Smooth muscle cell (in vitro differentiated cells): ENCODE results near the gene PLPP4. TPM values are rescaled to one million over a fixed set of nuclear protein-coding genes. Genes with fewer than 3 reads are reported as not detected.

Experiments
- DNase-seq: peaks from one replicate; lab custom pipeline; 2025; ENCODE audit not compliant: unreplicated experiment; lab: John Stamatoyannopoulos, UW
- H2AFZ ChIP-seq: fragments of 200-600 bp; sonication (generic); 2 replicates; pipeline ENCODE4 v1.6.0; 2016; ENCODE audit warnings: antibody characterized with exemption, low read depth, mild to moderate bottlenecking
- H3F3A ChIP-seq: fragments of 200-600 bp; sonication (generic); 2 replicates; pipeline ENCODE4 v1.6.0; 2017; ENCODE audit warnings: antibody characterized with exemption, low read depth
- H3K27ac ChIP-seq: fragments of 200-600 bp; sonication (generic); 2 replicates; pipeline ENCODE4 v1.5.1; 2016; ENCODE audit warnings: low read depth, mild to moderate bottlenecking
- H3K27me3 ChIP-seq: fragments of 200-600 bp; sonication (generic); 2 replicates; pipeline ENCODE4 v1.6.1; 2016; ENCODE audit warnings: low read depth, mild to moderate bottlenecking
- H3K36me3 ChIP-seq: fragments of 200-600 bp; sonication (generic); 2 replicates; pipeline ENCODE4 v1.5.1; 2016; ENCODE audit warnings: low read depth
- H3K4me1 ChIP-seq: fragments of 200-600 bp; sonication (generic); 2 replicates; pipeline ENCODE4 v1.5.1; 2016; ENCODE audit warnings: low read depth
- H3K4me2 ChIP-seq: fragments of 200-600 bp; sonication (generic); 2 replicates; pipeline ENCODE4 v1.6.0; 2016; ENCODE audit warnings: mild to moderate bottlenecking
- H3K4me3 ChIP-seq: fragments of 200-600 bp; sonication (generic); 2 replicates; pipeline ENCODE4 v1.5.1; 2016; ENCODE audit warnings: mild to moderate bottlenecking
- H3K79me2 ChIP-seq: fragments of 200-600 bp; sonication (generic); 2 replicates; pipeline ENCODE4 v1.6.0; 2016; ENCODE audit warnings: low read depth, mild to moderate bottlenecking
- H3K9ac ChIP-seq: fragments of 200-600 bp; sonication (generic); 2 replicates; pipeline ENCODE4 v1.6.0; 2016; ENCODE audit warnings: low read depth
- H3K9me3 ChIP-seq: fragments of 200-600 bp; sonication (generic); replicated peaks from 2 replicates; pipeline ENCODE4 v1.5.1; 2016; ENCODE audit warnings: low read depth
- H4K20me1 ChIP-seq: fragments of 200-600 bp; sonication (generic); 2 replicates; pipeline ENCODE4 v1.6.0; 2016; ENCODE audit warnings: low read depth
- WGBS: methylation state at CpG from one replicate; pipeline ENCODE4 v1.1.7; 2016; ENCODE audit warnings: low lambda C conversion rate; 5-methylcytosine and 5-hydroxymethylcytosine counted together
- polyA plus RNA-seq: library from polyadenylated mRNA; unstranded; fragments of >200 nt; fragmentation: Nextera tagmentation; extraction: Ambion mirVana; gene quantifications from 2 replicates; pipeline ENCODE4 v1.2.1, GENCODE V29; 2016
- total RNA-seq: library from RNA; depleted of rRNA; stranded (reverse); fragments of >200 nt; gene quantifications from 2 replicates; pipeline ENCODE4 v1.2.3, GENCODE V29; 2014
- TF ChIP-seq, protein P1 (sequence below): fragments of 200-600 bp; sonication (generic); IDR thresholded peaks from 2 replicates; pipeline ENCODE4 v1.5.1; 2017; ENCODE audit warnings: borderline replicate concordance, mild to moderate bottlenecking, antibody characterized with exemption; ENCODE audit not compliant: insufficient read depth, poor library complexity, severe bottlenecking

The PLPP4 gene
- total and polyA plus RNA-seq, 2 experiments from 2014 or later: 27.2 to 33.5 TPM

DNA sequence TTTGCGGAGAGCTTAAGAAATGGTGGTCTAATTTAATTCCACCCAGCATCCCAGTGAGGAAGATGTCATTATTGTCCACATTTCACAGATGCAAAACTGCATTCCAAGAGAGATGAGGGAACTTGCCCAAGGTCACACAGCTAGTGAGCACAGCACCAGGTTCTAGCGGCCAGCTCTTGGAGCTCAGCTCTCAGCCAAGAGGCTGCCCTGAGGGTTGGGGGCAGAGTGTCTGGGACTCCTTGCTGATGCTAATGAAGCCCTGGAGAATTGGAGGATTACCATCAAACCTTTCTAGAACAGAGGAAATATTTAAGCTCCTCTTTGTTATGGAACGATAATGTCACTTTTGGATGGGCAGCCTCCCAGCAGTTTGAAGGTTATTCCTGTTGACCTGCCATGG is 48.0 kb downstream of the PLPP4 start:
- no peaks in the 10 kb centered on the region for H3K79me2 ChIP-seq
- H3K4me3 ChIP-seq: no peak overlapping the region
- H3K27me3 ChIP-seq: no peaks in the 10 kb centered on the region
- peak overlapping the region; percentile 53 for H3K9ac ChIP-seq
- no peaks in the 10 kb centered on the region for H4K20me1 ChIP-seq
- no peaks in the 10 kb centered on the region for H3F3A ChIP-seq
- peak overlapping the region; percentile 20 for H3K4me2 ChIP-seq
- H2AFZ ChIP-seq: no peak overlapping the region
- no peak for DNase-seq
- TF ChIP-seq, protein P1, sequence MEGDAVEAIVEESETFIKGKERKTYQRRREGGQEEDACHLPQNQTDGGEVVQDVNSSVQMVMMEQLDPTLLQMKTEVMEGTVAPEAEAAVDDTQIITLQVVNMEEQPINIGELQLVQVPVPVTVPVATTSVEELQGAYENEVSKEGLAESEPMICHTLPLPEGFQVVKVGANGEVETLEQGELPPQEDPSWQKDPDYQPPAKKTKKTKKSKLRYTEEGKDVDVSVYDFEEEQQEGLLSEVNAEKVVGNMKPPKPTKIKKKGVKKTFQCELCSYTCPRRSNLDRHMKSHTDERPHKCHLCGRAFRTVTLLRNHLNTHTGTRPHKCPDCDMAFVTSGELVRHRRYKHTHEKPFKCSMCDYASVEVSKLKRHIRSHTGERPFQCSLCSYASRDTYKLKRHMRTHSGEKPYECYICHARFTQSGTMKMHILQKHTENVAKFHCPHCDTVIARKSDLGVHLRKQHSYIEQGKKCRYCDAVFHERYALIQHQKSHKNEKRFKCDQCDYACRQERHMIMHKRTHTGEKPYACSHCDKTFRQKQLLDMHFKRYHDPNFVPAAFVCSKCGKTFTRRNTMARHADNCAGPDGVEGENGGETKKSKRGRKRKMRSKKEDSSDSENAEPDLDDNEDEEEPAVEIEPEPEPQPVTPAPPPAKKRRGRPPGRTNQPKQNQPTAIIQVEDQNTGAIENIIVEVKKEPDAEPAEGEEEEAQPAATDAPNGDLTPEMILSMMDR: no peak
- H3K9me3 ChIP-seq: no peaks in the 10 kb centered on the region
- peak overlapping the region; percentile 88 for H3K27ac ChIP-seq
- H3K4me1 ChIP-seq: peaks cover 10% of the 10 kb centered on the region
- 77% methylated on average over 3 of the region's 3 CpGs for WGBS
- H3K36me3 ChIP-seq: no peaks in the 10 kb centered on the region

DNA sequence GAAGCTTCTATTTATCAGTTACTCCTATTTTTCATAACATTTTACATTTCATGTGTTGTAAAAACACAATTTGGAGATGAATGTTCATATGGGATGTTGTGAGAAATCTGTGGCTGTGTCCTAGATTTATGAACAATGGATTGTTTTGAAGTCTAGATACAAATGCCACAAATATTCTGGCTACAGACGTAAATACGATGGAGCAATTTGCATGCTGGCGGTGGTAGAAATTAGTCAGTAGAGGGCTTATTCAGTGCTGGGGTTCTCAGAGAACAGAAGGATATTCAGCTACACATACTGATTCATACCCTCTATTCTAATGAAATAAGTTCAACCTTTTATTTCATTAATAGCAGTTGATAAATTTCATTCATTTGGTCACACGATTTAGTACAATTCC is 48.8 kb downstream of the PLPP4 start:
- peak overlapping the region; percentile 88 for H3K27ac ChIP-seq
- peak overlapping the region; percentile 20 for H3K4me2 ChIP-seq
- H3K9me3 ChIP-seq: no peaks in the 10 kb centered on the region
- WGBS: 53% methylated on average over 4 of the region's 4 CpGs
- no peak for DNase-seq
- H3F3A ChIP-seq: no peaks in the 10 kb centered on the region
- no peaks in the 10 kb centered on the region for H4K20me1 ChIP-seq
- TF ChIP-seq, protein P1: no peak
- H3K36me3 ChIP-seq: no peaks in the 10 kb centered on the region
- no peak overlapping the region for H2AFZ ChIP-seq
- H3K4me3 ChIP-seq: no peak overlapping the region
- H3K79me2 ChIP-seq: no peaks in the 10 kb centered on the region
- peaks cover 10% of the 10 kb centered on the region for H3K4me1 ChIP-seq
- no peaks in the 10 kb centered on the region for H3K27me3 ChIP-seq
- peak overlapping the region; percentile 53 for H3K9ac ChIP-seq

DNA sequence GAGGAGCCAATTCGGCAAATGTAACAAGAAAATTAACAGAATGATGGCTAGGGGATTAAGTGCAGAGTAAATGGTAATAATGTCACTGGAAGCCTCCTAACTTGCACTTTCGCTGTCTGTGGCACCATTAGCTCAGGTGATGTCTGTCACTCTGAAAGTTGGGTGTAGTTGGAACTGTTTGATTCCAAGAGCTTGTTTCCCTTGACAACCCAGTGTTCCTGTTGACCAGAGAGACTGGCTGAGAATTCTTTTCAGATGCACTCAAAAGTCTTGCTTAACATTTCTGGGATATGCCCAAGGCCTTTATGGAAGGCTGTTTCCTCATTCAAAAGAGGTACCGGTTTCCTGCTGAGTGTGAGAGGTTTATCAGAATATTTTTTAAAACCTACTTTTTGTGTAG is 49.6 kb downstream of the PLPP4 start:
- no peak overlapping the region for H2AFZ ChIP-seq
- no peak for DNase-seq
- WGBS: 95% methylated on average over 3 of the region's 3 CpGs
- no peaks in the 10 kb centered on the region for H3K9me3 ChIP-seq
- H3K4me3 ChIP-seq: no peak overlapping the region
- H3K27ac ChIP-seq: peak overlapping the region; percentile 88
- H3K4me2 ChIP-seq: no peak overlapping the region
- no peaks in the 10 kb centered on the region for H3K79me2 ChIP-seq
- H3K36me3 ChIP-seq: no peaks in the 10 kb centered on the region
- TF ChIP-seq, protein P1: no peak
- H4K20me1 ChIP-seq: no peaks in the 10 kb centered on the region
- H3K27me3 ChIP-seq: no peaks in the 10 kb centered on the region
- no peak overlapping the region for H3K9ac ChIP-seq
- H3F3A ChIP-seq: no peaks in the 10 kb centered on the region
- H3K4me1 ChIP-seq: peaks cover 10% of the 10 kb centered on the region

DNA sequence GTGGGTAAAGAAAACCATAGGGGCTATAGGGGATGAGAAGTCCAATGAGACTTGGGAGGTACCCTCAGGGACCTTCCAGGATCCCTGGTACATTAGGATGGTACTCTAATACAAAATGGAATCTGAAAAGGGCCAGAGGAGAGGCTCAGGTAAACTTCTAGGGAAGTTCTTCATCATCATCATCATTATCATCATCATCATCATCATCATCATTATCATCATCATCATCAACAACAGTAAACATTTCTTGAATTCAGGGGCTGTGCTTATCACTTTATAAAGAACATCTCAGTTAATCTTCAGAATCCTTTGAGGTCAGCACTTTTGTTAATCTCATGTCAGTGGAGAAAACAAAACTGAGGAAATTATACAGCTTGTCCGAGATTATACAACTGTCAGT is 50.1 kb downstream of the PLPP4 start:
- TF ChIP-seq, protein P1: no peak
- Histone ChIP-seq H2AFZ (no peak overlapping the region), H3K36me3 (no peaks in the 10 kb centered on the region), H3K9ac (no peak overlapping the region), H3F3A (no peaks in the 10 kb centered on the region), H3K27ac (no peak overlapping the region), H4K20me1 (no peaks in the 10 kb centered on the region), H3K9me3 (no peaks in the 10 kb centered on the region), H3K4me2 (no peak overlapping the region), H3K27me3 (no peaks in the 10 kb centered on the region), H3K4me1 (peaks cover 10% of the 10 kb centered on the region), H3K79me2 (no peaks in the 10 kb centered on the region), H3K4me3 (no peak overlapping the region)
- 93% methylated on average over 1 of the region's 1 CpG for WGBS
- no peak for DNase-seq
